ENCODE data around the gene ADAMTS16.
"Not testable (repeated sequence)": the region's sequence is repeated elsewhere in the genome, so short reads cannot be mapped to it uniquely, and the experiment has no call there.

ADAMTS16 gene

GRCh38 chr5:5139777-5140478, at the start of gene ADAMTS16:
TSS of gene ADAMTS16 (plus strand) at chr5:5140330. CDS start at chr5:5140468, 138 bp downstream.
- DNase-seq (ENCODE audit: low read depth, low spot score) = no peak

DNA sequence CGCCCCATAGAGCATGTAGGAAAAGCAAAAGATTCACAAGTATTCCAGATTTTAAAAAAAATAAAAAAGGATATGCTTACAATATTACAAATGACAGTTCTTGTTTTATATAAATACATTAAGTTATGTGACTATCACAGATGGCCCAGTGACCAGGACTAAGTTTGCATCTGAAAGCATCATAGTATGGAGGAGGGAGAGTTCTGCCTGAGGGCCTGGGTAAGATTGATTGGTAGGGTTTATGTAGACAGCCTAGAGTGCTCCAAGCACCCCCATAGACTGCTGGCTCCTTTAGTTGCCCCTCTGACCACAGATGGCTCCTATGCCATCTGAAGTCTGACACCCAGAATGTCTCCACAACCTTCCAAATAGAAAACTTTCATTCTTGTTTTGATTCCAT, 48.0 kb upstream of the ADAMTS16 start:
- DNase-seq (ENCODE audit: low read depth, low spot score) = no peak

DNA sequence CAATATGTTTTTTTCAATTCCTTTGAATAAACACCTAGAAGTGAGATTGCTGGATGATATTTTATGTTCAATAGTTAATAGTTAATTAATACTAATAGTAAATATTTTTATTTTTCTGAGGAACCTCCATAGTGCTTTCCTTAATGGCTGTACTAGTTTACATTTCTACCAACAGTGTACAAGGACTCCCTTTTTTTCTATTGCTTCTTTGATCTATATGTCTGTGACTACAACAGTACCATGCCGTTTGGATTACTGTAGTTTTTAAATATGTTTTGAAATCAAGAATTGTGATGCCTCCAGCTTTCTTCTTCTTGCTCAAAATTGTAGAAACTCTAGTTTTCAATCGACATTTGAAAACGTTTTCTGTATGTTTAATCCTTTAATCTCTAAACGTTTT, 39.5 kb upstream of the ADAMTS16 start:
- no peak for DNase-seq (ENCODE audit: low read depth, low spot score)

GRCh38 chr5:5101676-5102075, 38.5 kb upstream of the ADAMTS16 start:
- DNase-seq (ENCODE audit: low read depth, low spot score) = no peak

- no peak for DNase-seq (ENCODE audit: low read depth, low spot score)
Measured at GRCh38 chr5:5103245-5103644, 36.9 kb upstream of the ADAMTS16 start.

- no peak for DNase-seq (ENCODE audit: low read depth, low spot score)
Measured at GRCh38 chr5:5104550-5104949, 35.6 kb upstream of the ADAMTS16 start.

- DNase-seq (ENCODE audit: low read depth, low spot score) = no peak
Measured at GRCh38 chr5:5105531-5105930, 34.6 kb upstream of the ADAMTS16 start.

DNA sequence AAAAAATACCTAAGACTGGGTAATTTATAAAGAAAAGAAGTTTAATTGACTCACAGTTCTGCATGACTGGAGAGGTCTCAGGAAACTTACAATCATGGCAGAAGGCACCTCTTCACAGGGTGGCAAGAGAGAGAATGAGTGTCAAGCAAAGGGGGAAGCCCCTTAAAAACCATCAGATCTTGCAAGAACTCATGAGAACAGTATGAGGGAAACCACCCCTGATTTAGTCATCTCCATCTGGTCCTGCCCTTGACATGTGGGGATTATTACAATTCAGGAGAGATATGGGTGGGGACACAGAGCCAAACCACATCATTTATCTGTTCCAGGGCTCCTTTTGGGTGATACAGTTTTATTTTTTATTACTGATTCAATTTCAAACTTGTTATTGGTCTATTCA, 23.2 kb upstream of the ADAMTS16 start:
- DNase-seq (ENCODE audit: low read depth, low spot score) = no peak

- DNase-seq (ENCODE audit: low read depth, low spot score) = no peak
Measured at GRCh38 chr5:5122776-5123175, 17.4 kb upstream of the ADAMTS16 start.

DNA sequence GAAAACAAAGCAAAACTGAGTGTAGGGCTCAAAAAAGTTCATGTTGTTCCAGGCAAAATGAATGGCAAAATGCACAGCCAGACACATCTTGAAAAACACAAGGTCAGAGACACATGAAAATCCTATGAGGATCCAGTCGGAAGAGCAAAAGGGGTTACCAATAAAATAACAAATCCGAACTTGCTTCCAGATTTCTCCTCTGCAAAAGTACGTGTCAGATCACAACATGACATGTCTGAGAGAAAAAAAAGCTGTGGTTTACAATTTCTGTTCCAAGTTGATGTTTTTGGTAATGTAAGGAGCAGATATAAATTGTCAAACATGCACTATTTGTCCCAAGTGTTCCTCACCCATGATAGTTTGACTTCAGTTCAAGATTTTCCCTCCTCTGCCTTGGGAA, 15.9 kb upstream of the ADAMTS16 start:
- DNase-seq (ENCODE audit: low read depth, low spot score) = no peak

GRCh38 chr5:5126444-5126843, 13.7 kb upstream of the ADAMTS16 start:
- DNase-seq (ENCODE audit: low read depth, low spot score) = no peak

DNA sequence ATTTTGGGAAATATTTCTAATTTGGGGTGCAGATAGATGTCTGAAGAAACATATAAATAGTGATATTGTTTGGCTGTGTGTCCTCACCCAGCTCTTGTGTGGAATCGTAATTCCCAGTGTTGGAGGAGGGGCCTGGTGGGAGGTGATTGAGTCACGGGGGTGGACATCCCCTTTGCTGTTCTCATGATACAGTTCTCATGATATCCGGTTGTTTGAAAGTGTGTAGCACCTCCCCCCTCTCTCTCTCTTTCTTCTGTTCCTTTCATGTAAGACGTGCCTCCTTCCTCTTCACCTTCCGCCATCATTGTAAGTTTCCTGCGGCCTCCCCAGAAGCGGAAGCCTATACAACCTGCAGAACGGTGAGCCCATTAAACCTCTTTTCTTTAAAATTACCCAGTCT, 11.4 kb upstream of the ADAMTS16 start:
- DNase-seq (ENCODE audit: low read depth, low spot score) = no peak

- no peak for DNase-seq (ENCODE audit: low read depth, low spot score)
Measured at GRCh38 chr5:5132234-5132633, 7.9 kb upstream of the ADAMTS16 start.

DNA sequence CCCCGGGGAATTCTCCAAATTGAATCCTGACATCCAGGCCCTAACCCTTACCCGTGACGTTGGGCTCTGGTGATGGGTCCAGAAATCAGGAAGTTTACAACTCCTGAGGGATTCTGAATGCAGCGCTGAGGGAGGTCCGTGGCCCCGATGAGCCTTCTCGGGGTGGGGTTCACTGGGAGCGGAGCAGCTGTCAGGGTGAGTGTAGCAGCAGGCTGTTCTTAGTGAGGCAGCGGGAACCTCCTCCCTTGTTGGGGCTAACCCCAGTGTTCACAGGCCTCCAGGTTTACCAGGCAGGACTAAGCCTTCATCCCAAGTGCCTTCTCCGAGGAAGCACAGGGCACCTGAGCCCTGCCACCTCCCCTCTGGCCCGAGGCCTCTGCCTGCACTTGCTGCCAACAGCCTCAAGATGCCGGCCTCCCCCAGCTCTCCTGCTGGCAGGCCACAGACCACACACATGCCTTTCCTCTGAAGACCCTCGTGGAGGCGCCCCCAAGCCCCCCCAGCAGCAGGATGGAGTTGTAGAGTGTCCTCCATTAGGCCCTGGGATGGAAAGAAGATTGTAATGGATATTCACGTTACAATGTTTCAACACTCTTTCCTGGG, 7.3 kb upstream of the ADAMTS16 start:
- DNase-seq (ENCODE audit: low read depth, low spot score) = no peak

- DNase-seq (ENCODE audit: low read depth, low spot score) = no peak
Measured at GRCh38 chr5:5134107-5134506, 6.0 kb upstream of the ADAMTS16 start.

- DNase-seq (ENCODE audit: low read depth, low spot score) = no peak
Measured at GRCh38 chr5:5135957-5136676, 4.0 kb upstream of the ADAMTS16 start.

- DNase-seq (ENCODE audit: low read depth, low spot score) = not testable (repeated sequence)
Measured at GRCh38 chr5:5137851-5138250, 2.3 kb upstream of the ADAMTS16 start.

- DNase-seq (ENCODE audit: low read depth, low spot score) = no peak
Measured at GRCh38 chr5:5139336-5139776, 774 bp upstream of the ADAMTS16 start.

- no peak for DNase-seq (ENCODE audit: low read depth, low spot score)
Measured at GRCh38 chr5:5140479-5141338, 579 bp downstream of the ADAMTS16 start.

- no peak for DNase-seq (ENCODE audit: low read depth, low spot score)
Measured at GRCh38 chr5:5141339-5141599, 1.1 kb downstream of the ADAMTS16 start.

DNA sequence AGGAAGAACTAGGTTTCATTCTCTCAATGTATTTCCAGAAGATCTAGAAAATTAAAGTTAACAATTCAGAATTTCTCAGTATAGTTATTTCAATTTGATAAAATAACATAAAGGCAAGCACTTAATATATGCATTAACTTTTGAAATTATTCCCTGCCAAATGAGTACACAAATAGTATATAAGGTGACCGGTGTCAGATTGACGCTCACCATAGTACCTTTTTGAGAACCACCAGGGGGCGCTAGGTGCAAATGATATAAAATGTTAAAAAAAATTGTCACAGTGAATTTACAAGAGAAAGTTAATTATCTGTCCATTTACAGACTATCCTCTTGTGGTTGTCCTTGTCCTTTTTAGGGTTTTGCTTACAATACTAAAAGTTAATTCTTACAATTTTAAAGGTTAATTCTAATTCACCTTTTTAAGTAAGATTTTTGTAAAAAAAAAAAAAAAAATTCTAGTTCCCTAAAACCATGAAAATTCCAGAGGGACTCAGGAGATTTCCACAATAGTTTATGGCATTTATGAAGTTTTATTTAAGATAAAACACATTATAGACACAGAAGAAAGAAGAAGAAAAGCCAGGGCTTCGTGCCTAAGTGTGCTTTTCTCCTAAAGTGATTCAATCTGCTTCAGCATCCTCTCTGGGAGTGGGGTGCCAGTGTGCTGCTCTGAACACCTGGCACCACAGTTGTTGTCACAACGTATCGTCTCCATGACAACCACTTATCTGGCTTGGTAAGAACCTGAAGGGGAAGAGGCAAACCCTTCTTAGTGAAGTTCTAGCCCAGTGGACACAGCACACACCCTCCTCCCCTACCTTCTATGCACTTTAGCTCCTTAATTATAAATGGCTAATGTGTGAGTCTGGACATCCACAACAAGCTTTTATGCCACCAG, 1.7 kb downstream of the ADAMTS16 start:
- no peak for DNase-seq (ENCODE audit: low read depth, low spot score)

All from iPS DF 19.7 (cell line).